Epidermal melanocyte (primary cell): Measurements from ENCODE around the gene BSG.
"Not testable (repeated sequence)": the region's sequence is repeated elsewhere in the genome, so short reads cannot be mapped to it uniquely, and the experiment has no call there.

Experiments
- DNase-seq: peaks from one replicate; pipeline ENCODE4 v3.0.0; 2011; ENCODE audit warnings: low spot score; ENCODE audit not compliant: insufficient read length

Gene BSG

GRCh38 chr19:620166-620862 is 47.9 kb downstream of the BSG start:
- DNase-seq = no peak

GRCh38 chr19:621191-621590 is 48.8 kb downstream of the BSG start:
- not testable (repeated sequence) for DNase-seq

GRCh38 chr19:621819-622218 is 49.4 kb downstream of the BSG start:
- no peak for DNase-seq

- DNase-seq = no peak
These were observed 50.3 kb downstream of the BSG start for GRCh38 chr19:622666-623065.

GRCh38 chr19:623175-623916 is 51.0 kb downstream of the BSG start:
- no peak for DNase-seq

- DNase-seq = peak; percentile 69
These were observed 51.6 kb downstream of the BSG start for GRCh38 chr19:623974-624373.

GRCh38 chr19:624433-625109 is 52.2 kb downstream of the BSG start:
- no peak for DNase-seq

- DNase-seq = no peak
These were observed 52.9 kb downstream of the BSG start for GRCh38 chr19:625257-625656.

GRCh38 chr19:626566-626965 is 54.2 kb downstream of the BSG start:
- DNase-seq = not testable (repeated sequence)

GRCh38 chr19:628168-628567 is 55.8 kb downstream of the BSG start:
- DNase-seq = no peak

GRCh38 chr19:629515-629914 is 57.1 kb downstream of the BSG start:
- not testable (repeated sequence) for DNase-seq

- no peak for DNase-seq
These were observed 57.7 kb downstream of the BSG start for GRCh38 chr19:629961-630714.

GRCh38 chr19:632579-633067 is 60.2 kb downstream of the BSG start:
- no peak for DNase-seq
